ENCODE results near the gene RPL27. TPM values are rescaled to one million over a fixed set of nuclear protein-coding genes. Genes with fewer than 3 reads are reported as not detected.

RPL27 gene
- total RNA-seq, 1 donor from 2014 or later: 1,478 TPM

GRCh38 chr17:43018932-43019331 is 20.7 kb downstream of the RPL27 start:
- DNase-seq (ENCODE audit: low read depth): no peak
- no peaks in the 10 kb centered on the region for H3K27me3 ChIP-seq (ENCODE audit: control insufficient read depth, insufficient read depth, low read length)
- no peak overlapping the region for H3K4me3 ChIP-seq (ENCODE audit: low read depth, low read length)
- H3K36me3 ChIP-seq (ENCODE audit: control insufficient read depth, insufficient read depth, low read length): peaks cover 2% of the 10 kb centered on the region
- TF ChIP-seq CTCF (IDR thresholded peaks at IDR 0.05; ENCODE audit: insufficient read depth, low read length, poor library complexity, severe bottlenecking): no peak

GRCh38 chr17:43019418-43019817 is 21.2 kb downstream of the RPL27 start:
- peaks cover 2% of the 10 kb centered on the region for H3K36me3 ChIP-seq (ENCODE audit: control insufficient read depth, insufficient read depth, low read length)
- H3K27me3 ChIP-seq (ENCODE audit: control insufficient read depth, insufficient read depth, low read length): no peaks in the 10 kb centered on the region
- no peak for DNase-seq (ENCODE audit: low read depth)
- no peak for TF ChIP-seq CTCF (IDR thresholded peaks at IDR 0.05; ENCODE audit: insufficient read depth, low read length, poor library complexity, severe bottlenecking)
- H3K4me3 ChIP-seq (ENCODE audit: low read depth, low read length): no peak overlapping the region

- no peak for DNase-seq (ENCODE audit: low read depth)
- Histone ChIP-seq H3K4me3 (ENCODE audit: low read depth, low read length) (no peak overlapping the region), H3K27me3 (ENCODE audit: control insufficient read depth, insufficient read depth, low read length) (peaks cover 3% of the 10 kb centered on the region), H3K36me3 (ENCODE audit: control insufficient read depth, insufficient read depth, low read length) (peaks cover 2% of the 10 kb centered on the region)
- TF ChIP-seq CTCF (IDR thresholded peaks at IDR 0.05; ENCODE audit: insufficient read depth, low read length, poor library complexity, severe bottlenecking): no peak
Observed at GRCh38 chr17:43020030-43020621, 21.9 kb downstream of the RPL27 start.

GRCh38 chr17:43020789-43021740 is 22.8 kb downstream of the RPL27 start:
- Histone ChIP-seq H3K27me3 (ENCODE audit: control insufficient read depth, insufficient read depth, low read length) (peaks cover 5% of the 10 kb centered on the region), H3K4me3 (ENCODE audit: low read depth, low read length) (peak overlapping the region; percentile 96), H3K36me3 (ENCODE audit: control insufficient read depth, insufficient read depth, low read length) (peaks cover 2% of the 10 kb centered on the region)
- no peak for TF ChIP-seq CTCF (IDR thresholded peaks at IDR 0.05; ENCODE audit: insufficient read depth, low read length, poor library complexity, severe bottlenecking)
- DNase-seq (ENCODE audit: low read depth): no peak

- H3K27me3 ChIP-seq (ENCODE audit: control insufficient read depth, insufficient read depth, low read length): peaks cover 5% of the 10 kb centered on the region
- no peak for DNase-seq (ENCODE audit: low read depth)
Observed at GRCh38 chr17:43021741-43022512, 23.7 kb downstream of the RPL27 start, which contains the start of gene VAT1. VAT1 (minus strand) TSS chr17:43022385; CDS start chr17:43022322, 63 bp downstream.

More at GRCh38 chr17:43021741-43022512, 23.7 kb downstream of the RPL27 start, which contains the start of gene VAT1:
- peak within 1 kb of the TSS; percentile 96 for H3K4me3 ChIP-seq (ENCODE audit: low read depth, low read length)
- no peak for TF ChIP-seq CTCF (IDR thresholded peaks at IDR 0.05; ENCODE audit: insufficient read depth, low read length, poor library complexity, severe bottlenecking)
- H3K36me3 ChIP-seq (ENCODE audit: control insufficient read depth, insufficient read depth, low read length): no peaks in the 10 kb centered on the region

Measured in kidney epithelial cell (primary cell).